Bladder microvascular endothelial cell (primary cell): ENCODE data around the gene POTEM. TPM values are rescaled to one million over a fixed set of nuclear protein-coding genes. Genes with fewer than 3 reads are reported as not detected.

Source experiments
- total RNA-seq: library from RNA; depleted of rRNA; stranded (reverse); fragments of >200 nt; gene quantifications from 2 replicates; pipeline ENCODE4 v1.2.3, GENCODE V29; 2014

Gene POTEM
- not detected in 2 replicates for total RNA-seq

DNA sequence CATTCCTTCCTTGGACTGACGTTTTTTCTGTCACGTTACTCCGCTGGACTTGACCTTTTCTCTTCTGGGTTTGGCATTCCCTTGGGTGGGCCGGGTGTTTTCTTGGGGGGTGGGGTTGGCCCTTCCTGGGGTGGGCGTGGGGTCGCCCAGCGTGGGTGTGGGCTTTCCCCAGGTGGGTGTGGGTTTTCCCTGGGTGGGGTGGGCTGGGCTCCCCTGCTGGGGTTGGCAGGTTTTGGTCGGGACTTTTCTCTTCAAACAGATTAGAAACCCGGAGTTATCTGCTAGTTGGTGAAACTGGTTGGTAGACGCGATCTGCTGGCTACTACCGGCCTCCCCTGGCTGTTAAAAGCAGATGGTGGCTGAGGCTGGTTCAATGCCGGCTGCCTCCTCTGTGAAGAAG lies at the start of gene POTEM:
TSS of gene POTEM (plus strand) at position 301 of the 400 bp plus-strand sequence. CDS start at position 353, 52 bp downstream.

